CD4-positive, alpha-beta T cell treated with Interleukin-4 for 4 hours (primary cell): ENCODE data around the gene PFAS.
"Not testable (repeated sequence)": the region's sequence is repeated elsewhere in the genome, so short reads cannot be mapped to it uniquely, and the experiment has no call there.

Source experiments
- DNase-seq: peaks from one replicate; pipeline ENCODE4 v3.0.0-alpha.2; 2020

PFAS gene, protein sequence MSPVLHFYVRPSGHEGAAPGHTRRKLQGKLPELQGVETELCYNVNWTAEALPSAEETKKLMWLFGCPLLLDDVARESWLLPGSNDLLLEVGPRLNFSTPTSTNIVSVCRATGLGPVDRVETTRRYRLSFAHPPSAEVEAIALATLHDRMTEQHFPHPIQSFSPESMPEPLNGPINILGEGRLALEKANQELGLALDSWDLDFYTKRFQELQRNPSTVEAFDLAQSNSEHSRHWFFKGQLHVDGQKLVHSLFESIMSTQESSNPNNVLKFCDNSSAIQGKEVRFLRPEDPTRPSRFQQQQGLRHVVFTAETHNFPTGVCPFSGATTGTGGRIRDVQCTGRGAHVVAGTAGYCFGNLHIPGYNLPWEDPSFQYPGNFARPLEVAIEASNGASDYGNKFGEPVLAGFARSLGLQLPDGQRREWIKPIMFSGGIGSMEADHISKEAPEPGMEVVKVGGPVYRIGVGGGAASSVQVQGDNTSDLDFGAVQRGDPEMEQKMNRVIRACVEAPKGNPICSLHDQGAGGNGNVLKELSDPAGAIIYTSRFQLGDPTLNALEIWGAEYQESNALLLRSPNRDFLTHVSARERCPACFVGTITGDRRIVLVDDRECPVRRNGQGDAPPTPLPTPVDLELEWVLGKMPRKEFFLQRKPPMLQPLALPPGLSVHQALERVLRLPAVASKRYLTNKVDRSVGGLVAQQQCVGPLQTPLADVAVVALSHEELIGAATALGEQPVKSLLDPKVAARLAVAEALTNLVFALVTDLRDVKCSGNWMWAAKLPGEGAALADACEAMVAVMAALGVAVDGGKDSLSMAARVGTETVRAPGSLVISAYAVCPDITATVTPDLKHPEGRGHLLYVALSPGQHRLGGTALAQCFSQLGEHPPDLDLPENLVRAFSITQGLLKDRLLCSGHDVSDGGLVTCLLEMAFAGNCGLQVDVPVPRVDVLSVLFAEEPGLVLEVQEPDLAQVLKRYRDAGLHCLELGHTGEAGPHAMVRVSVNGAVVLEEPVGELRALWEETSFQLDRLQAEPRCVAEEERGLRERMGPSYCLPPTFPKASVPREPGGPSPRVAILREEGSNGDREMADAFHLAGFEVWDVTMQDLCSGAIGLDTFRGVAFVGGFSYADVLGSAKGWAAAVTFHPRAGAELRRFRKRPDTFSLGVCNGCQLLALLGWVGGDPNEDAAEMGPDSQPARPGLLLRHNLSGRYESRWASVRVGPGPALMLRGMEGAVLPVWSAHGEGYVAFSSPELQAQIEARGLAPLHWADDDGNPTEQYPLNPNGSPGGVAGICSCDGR (N-terminal part only)

DNA sequence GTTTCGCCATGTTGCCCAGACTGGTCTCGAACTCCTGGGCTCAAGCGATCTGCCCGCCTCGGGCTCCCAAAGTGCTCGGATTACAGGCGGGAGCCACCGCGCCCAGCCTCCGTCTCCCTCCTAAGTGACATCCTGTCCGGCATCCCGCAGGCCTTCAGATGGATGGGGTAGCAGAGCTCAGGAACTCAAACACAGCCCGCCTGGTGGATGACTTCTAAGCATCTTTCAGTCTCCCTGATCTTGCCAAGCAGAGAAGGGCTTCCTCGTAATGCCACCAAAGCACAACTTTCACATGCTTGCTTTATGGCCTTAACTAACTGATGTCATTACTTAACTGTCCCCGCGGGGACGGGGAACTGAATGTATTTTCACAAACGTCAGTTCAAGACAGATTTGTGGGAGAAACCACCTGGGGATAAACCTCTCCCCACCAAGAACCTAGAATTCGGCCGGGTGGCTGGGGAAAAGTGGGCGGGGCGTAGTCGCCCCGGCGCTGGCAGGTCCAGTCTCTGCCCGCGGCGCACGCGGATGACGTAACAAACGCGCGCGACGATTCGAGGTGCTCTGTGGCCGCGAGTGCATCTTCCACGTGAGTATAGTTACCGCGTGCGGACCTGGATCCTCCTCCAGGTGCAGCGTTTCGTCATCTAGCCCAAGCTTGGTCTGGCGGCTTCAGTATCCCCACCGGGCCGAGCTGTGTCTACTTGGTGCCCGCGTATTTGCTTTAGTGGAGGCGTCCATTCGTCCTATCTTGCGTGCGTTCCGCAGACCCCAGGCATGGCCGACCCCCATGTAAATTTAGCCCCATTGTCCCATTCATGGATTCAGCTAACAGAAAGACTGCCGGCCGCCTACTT is at the start of gene PFAS:
TSS of gene PFAS (plus strand) at position 539 of the 857 bp plus-strand sequence. CDS start 4,649 bp downstream, outside the sequence.
- DNase-seq: peak; percentile 92

DNA sequence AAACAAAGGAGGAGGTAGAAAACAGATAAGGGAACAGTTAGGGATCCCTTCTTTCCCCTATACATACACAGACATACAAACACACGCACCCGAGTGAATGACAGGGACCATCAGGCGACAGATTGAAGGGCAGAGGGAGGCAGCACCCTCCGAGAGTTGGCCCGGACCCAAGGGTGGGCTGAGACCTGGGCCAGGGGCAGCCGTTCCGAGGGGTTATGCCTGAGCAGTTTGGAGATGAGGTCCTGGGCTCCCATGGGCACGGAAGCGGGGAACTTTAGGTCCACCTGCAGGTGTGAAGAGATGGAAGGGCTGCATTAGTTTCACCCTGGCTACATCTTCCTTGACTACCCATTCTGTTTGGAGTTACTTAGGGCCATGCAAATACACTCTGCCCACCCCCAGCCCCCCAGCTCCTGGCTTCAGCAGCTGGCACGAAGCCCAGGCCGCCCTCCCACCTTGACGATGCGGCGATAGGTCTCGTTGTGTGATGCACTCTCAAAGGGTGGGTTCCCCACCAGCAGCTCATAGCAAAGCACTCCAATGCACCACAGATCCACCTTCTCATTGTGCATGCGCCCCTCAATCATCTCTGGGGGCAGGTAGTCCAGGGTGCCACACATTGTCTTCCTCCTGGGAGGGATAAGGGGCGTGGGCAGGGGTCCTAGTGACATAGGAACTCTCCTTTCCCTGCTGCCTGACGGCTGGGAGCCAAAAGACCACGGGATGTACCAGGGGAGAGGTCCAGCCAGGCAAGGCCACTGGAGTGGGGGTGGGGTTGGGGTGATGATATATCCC is 44.1 kb upstream of the PFAS start:
- DNase-seq: no peak

DNA sequence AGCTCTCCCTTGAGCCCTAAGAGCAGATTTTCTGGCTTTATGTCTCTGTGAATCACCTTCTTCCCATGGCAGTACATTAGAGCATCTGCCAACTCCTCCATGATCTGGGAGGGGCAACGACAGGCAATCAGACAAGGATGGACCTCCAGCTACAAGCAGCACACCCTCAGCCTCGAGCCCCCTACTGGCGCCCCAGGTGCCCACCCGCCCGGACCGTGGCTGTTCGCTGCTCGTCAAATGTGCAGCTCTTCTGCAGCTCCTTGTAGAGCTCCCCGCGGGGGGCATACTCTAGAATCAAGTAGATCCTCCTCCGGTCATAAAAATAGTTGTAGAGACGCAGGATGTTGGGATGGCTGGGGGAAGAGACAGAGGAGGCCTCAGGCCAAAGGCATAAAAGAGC is 42.6 kb upstream of the PFAS start:
- DNase-seq: no peak

DNA sequence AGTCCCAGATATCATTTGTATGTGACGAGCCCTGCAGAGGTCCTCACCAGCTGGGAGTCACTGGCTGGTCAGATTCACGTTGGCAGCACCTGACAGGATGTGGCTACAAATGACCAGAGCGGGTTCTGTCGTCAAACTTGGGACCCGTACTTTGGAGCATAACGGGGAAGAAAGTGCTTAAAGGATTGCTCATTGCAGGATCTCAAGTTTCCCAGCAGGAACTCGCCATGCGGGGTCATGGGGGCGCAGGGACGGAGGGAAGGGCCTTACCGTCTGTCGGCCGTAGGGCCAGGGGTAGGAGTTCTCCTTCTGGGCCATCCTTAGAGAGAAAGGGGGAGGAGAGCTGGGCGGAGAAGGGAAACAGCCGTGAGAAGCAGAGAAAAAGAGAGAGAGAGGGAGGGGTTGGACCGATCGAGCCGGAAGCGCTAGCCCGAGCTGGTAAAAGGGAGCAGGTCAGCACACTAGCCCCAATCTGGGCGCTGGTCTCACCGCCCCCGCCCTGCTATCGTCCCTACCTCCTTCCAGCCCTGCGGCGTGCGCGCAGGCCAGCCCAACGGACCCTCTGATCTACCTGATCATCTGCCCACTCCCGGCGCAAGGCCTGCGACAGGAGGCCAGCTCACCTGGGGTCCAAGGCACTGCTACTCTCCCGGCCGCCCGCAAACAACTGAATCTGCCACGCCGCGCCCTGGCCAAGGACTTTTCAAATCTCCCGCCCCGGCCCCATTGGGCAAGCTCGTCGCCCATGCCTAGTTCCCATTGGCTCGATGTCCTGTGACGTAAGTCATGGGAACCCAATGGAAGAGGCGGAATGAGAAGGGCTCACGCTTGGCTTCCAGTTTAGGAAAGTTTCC is 39.0 kb upstream of the PFAS start, which contains the start of gene AURKB:
TSS of gene AURKB (minus strand) at position 669 of the 854 bp plus-strand sequence. CDS start at position 318, 351 bp downstream.
- DNase-seq: peak; percentile 95

DNA sequence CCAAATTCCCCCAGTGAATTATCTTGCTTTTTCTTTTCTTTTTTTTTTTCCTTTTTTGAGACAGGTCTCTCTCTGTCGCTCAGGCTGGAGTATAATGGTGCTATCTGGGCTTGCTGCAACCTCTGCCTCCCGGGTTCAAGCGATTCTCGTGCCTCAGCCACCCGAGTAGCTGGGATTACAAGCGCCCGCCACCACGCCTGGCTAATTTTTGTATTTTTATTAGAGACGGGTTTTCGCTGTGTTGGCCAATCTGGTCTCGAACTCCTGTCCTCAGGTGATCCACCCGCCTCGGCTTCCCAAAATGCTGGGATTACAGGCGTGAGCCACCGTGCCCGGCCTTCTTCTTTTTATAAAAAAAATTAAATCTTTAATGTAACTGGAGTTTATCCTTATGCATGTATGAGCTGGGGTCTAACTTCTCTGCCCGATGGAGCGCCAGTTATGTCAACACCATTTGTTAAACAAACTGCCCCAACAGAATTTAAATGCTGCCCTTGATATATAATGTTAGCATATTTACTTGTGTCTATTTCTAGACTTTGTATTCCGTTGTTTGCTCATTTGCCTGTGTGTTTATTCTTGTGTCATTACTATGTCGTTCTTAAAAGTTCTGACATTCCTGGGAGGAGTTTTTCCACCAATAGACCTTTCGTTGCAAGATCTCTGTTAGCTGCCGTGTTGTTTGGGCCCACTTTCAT is 38.2 kb upstream of the PFAS start:
- no peak for DNase-seq

DNA sequence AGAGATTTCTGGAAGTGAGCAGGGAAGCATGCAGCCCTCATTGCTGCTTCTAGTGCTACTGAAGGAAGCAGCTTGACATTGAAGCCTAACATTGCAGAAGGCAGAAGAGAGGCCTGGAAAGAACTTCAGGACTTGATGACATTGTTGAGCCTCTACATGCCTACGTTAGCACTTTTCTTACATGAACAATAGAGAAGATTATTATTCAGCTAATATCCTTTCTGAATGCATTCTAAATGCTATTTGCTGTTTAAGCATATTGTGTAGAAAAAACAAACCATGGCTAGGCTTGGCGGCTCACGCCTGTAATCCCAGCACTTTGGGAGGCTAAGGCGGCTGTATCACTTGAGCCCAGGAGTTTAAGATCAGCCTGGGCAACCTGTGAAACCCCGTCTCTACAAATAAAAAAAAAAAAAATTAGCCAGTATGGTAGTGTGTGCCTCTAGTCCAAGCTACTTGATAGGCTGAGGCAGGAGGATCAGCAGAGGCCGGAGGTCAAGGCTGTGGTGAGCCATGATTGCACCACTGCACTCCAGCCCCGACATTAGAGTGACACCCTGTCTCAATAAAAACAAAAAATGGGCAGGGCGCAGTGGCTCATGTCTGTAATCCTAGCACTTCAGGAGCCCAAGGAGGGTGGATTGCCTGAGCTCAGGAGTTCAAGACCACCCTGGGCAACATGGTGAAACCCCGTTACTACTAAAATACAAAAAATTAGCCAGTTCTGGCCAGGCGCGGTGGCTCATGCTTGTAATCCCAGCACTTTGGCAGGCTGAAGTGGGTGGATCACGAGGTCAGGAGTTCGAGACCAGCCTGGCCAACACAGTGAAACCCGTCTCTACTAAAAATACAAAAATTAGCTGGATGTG is 36.5 kb upstream of the PFAS start:
- no peak for DNase-seq

DNA sequence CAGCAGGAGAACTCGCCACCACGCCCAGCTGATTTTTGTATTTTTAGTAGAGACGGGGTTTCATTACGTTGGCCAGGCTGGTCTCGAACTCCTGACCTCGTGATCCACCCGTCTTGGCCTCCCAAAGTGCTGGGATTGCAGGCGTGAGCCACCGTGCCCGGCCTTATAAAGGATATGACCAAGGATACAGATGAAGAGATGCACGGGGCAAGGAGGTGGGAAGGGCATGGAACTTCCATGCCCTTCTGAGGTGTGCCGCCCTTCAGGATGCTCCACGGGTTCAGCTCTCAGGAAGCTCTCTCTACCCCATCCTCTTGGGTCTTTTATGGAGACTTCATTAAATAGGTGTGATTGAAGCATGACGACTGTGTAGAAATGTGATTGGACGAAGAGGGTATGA is 35.1 kb upstream of the PFAS start:
- not testable (repeated sequence) for DNase-seq

DNA sequence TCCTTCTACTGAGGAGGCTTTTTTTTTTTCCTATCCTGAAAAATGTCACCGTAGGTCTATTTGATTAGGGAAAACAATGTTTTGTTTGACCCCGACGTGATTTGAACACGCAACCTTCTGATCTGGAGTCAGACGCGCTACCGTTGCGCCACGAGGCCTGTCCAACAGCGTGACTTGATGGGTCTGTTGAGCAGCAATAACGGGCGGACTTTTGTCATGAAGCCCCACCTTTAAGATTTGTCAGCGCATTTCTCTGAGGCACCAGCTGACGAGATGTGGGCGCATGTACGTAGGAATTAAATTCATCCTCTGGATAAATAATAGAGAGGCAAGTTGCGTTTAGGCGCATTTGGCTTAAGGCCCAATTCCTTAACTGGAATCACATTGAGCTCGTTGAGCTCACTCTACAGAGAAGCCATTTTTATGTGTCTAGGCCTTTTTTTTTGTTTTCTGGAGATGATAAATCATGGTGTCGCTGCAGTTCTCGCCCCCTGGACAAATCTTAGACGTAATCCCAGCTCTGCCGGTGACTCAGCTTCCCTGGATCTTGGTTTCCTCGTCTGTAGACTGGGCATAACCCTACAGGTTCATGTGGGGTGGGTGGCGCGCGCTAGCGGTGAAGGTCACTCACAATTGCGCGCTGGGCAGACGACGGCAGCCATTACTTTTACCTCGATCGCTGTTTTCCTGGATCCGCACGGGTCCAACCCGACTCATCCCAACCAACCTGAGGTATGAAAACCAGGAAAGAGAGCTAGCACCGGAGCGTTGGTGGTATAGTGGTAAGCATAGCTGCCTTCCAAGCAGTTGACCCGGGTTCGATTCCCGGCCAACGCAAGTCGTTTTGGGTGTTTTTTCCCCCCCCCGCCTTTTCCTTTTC is 28.1 kb upstream of the PFAS start:
- DNase-seq: peak; percentile 83

DNA sequence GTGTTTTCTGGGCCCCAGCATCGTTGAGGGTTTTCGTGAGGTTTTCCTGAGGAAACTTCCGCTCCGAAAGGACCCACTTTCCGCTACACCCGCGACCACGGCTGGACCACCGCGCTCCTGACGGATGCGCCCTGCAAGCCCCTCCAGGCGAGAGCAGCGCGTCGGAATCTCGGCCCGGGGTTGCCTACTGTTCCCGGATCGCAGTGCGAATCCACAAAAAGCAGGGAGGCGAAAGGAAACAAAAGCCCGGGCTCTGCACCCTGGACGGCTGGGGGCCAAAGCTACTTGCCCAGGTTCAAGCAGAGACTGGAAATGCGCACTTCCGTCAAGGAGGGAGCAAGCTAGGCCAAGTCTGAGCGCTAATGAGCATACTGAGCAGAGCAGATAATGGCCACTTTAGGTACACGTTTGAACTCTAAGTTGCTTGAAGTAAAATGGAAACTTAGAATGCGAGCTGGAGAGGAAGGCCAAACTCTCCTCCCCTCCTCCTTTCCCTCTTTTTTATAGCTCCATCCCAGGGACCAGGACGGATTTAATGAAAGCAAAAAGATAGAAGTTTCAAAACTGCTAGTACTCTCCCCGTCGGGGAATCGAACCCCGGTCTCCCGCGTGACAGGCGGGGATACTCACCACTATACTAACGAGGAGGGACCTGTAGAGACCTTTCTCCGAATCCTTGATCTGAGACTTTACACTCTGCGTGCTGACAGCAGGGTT is 27.3 kb upstream of the PFAS start:
- peak; percentile 91 for DNase-seq

DNA sequence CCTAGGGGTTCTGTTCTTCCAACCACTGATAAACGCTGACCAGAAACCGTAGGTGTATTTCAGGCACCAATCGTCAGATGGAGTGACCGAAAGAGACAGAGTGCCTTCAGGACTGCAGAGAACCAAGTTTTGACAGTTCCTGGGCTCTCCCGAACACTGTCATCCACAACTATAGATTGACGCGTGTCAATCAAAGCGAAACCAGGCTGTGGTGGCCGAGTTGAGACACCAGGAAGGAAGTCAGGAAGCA is 26.8 kb upstream of the PFAS start:
- DNase-seq: peak; percentile 79

DNA sequence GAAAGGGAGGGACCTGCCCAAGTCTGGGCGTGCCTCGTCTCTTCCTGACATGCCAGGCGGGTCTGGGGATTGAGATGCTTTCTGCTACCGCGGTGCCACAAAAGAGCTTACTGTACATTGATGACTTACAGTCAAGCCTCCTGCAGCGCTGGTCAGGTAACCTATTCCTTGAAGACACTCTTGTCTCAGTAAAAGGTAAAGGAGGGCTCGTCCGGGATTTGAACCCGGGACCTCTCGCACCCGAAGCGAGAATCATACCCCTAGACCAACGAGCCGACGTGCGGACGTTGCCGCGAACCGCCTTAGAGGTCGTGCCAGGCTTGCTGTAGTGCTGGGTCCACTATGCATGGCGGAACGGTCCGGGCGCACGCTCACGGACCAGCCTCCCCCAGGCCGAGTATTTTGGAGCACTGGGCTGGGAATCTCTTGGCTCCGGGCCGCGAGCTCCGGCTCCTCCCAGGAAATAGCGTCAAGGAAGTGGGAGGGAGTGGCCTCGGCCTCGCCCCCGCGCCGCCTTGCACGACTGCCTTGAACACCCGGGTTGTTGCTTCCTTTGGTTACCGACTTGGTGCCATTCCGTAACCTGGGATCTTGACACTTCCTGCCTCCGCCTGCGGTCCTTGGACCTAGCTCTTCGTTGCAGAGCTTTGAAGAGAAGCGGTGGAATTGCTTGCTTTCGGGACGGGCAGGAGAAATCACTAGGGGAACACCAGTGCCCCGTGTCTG is 26.3 kb upstream of the PFAS start:
- DNase-seq: peak; percentile 86

DNA sequence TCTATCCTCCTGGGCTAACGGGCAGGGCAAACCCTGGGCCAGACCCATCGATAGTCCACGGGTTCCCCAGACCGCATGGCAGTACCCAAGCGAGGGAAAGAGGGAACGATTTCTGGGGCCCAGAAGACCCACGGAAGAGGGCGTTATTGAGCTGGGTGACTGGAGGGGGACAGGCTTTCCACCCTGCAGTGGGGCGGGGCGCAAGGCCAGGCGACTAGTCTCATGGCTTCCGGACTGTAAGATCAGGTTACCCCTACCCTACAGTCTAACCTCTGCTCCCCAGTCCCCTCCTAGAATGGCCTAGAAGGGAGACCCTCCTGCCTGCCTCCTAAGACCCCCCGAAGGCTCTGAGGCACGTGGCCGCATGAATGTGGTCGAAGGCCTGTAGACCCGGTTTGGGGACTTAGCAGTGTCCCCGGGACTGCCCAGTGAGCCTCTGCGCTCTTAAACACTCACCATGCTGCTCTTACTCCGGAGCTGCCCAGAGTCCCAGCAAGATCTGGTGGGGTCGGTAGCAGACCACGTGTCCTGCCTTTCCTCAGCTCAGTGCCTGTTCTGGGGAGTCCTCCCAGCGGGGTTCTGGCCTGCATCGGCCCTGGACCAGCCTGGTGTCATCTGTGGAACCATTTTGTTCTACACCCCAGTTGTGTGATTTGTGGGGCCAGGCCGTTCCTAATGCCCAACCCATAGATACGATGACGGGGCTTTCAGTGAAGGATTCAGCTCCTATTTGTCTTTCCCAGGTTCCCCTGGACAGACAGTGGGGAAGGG is 25.5 kb upstream of the PFAS start:
- peak; percentile 40 for DNase-seq

DNA sequence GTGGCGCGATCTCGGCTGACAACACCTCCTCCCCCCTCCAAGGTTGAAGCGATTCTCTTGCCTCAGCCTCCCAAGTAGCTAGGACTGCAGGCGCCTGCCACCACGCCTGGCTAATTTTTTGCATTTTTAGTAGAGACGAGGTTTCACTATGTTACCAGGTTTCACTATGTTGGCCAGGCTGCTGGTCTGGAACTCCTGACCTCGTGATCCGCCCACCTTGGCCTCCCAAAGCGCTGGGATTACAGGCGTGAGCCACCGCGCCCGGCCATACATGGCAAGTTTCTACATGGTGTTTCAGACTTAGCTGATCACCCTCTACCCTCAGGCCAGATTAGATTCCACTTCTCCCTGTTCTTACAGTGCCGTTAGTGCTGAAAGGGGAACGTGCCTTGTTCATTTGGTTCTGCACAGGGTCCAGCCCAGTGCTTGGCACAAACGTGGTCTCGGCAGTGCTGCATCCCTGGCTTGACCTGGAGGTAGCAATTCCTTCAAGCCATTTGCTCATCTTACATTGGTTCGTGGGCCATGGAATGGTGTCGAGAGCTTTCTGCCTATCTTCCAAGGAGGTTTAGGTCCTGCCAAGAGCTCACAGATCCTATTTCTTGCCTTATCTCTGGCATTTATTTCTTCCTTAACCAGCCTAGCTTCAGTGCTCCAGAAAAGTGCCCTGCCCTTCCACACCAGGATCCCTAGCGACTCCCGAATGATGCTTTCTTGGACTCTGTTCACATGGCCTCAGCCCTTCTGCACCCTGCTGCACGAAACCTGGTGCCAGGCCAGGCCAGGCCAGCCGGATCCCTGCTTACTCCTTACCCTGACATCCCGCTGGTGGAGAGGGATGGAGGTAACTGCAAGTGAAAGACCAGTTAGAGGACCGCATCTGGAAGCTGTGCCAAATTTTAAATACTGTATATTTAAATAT is 23.9 kb upstream of the PFAS start:
- DNase-seq: no peak
